ENCODE results near the gene POLR1D.

The POLR1D gene, protein sequence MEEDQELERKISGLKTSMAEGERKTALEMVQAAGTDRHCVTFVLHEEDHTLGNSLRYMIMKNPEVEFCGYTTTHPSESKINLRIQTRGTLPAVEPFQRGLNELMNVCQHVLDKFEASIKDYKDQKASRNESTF

DNA sequence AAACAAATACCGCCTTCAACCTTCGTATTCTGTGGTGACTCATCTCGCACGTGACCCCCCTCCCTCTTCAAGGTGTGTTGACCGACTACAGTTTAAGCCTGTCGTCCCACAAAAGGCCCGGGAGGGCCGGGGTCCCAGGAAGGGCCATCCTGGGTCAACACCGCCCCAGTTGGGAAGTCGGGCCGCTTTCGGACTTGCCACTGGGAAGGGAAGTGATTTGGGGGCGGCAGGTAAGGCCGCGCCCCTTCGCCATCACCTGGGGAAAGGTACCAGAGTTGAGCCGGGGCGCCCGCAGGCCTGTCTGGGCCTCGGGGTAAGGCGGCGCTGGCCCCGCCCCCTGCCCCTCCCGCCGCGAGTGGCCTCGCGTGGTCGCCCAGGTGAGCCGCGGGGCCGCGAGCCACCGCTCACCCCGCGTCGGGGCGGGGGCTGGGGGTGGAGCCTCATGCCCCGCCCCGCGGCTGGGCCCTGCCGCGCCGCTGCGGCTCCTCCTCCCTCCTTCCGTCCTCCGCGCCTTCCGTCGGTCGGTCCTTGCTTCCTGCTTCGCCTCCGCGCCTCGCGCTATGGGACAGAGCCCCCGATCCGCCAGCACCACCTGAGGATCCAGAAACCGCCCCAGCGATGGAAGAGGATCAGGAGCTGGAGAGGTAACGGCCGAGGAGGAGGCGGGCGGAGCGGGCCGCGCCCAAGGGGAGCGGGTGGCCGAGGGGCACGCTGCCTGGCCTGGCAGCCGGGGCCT lies at the start of gene POLR1D:
TSS of gene POLR1D (plus strand) at position 527 of the 736 bp plus-strand sequence. CDS start at position 619, 92 bp downstream.
- intact Hi-C loops (cut with DNase I; ENCODE audit: low total_unique reads): loop anchor here (5.0 to 10.0 kb wide), 3 partner anchors 197 to 449 kb away; partner anchors contain the start of genes GTF3A and USP12
- peak within 1 kb of the TSS; percentile 95 to 97 for H3K27ac ChIP-seq
- TF ChIP-seq, protein P1, sequence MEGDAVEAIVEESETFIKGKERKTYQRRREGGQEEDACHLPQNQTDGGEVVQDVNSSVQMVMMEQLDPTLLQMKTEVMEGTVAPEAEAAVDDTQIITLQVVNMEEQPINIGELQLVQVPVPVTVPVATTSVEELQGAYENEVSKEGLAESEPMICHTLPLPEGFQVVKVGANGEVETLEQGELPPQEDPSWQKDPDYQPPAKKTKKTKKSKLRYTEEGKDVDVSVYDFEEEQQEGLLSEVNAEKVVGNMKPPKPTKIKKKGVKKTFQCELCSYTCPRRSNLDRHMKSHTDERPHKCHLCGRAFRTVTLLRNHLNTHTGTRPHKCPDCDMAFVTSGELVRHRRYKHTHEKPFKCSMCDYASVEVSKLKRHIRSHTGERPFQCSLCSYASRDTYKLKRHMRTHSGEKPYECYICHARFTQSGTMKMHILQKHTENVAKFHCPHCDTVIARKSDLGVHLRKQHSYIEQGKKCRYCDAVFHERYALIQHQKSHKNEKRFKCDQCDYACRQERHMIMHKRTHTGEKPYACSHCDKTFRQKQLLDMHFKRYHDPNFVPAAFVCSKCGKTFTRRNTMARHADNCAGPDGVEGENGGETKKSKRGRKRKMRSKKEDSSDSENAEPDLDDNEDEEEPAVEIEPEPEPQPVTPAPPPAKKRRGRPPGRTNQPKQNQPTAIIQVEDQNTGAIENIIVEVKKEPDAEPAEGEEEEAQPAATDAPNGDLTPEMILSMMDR (IDR thresholded peaks at IDR 0.05): no peak
- H3K9me3 ChIP-seq: no peaks in the 10 kb centered on the region
- H3K27me3 ChIP-seq: no peaks in the 10 kb centered on the region
- peak; percentile 71 to 90 for DNase-seq
- H3K4me1 ChIP-seq: peaks cover 0 to 37% (median 21%) of the 10 kb centered on the region in 4 donors
- H3K36me3 ChIP-seq: no peaks in the 10 kb centered on the region
- peak within 1 kb of the TSS; percentile 87 to 95 for H3K4me3 ChIP-seq

- intact Hi-C loops (cut with DNase I; ENCODE audit: low total_unique reads): no loop called here
- no peak for DNase-seq
- TF ChIP-seq, protein P1 (IDR thresholded peaks at IDR 0.05): no peak
- no peaks in the 10 kb centered on the region for H3K4me1 ChIP-seq
- H3K36me3 ChIP-seq: peaks cover 0 to 22% (median 12%) of the 10 kb centered on the region in 3 donors
- no peak overlapping the region for H3K27ac ChIP-seq
- H3K27me3 ChIP-seq: no peaks in the 10 kb centered on the region
- no peak overlapping the region for H3K4me3 ChIP-seq
- no peaks in the 10 kb centered on the region for H3K9me3 ChIP-seq
Observed at GRCh38 chr13:27572234-27572901, 49.3 kb upstream of the POLR1D start.

DNA sequence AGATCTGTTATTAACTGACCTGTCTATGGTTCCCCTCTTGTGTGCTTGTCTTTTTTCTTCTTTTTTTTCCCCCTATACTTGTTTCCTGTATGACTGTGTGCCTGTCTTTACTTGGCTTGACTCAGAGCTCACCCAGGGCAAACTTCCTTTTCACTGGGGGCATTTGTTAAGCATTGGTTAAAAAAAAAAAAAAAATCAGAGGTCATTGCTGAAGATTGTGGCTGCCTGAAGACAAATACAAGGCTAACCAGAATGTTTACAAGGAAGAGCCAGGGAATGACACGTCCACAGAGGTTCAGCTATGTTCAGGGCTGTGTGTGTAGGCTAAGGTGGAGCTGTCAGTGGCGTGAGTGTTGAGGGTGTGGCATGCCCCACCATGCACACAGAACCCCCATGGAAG lies 48.4 kb upstream of the POLR1D start:
- no peaks in the 10 kb centered on the region for H3K27me3 ChIP-seq
- intact Hi-C loops (cut with DNase I; ENCODE audit: low total_unique reads): no loop called here
- H3K4me1 ChIP-seq: no peaks in the 10 kb centered on the region
- TF ChIP-seq, protein P1 (IDR thresholded peaks at IDR 0.05): no peak
- no peaks in the 10 kb centered on the region for H3K9me3 ChIP-seq
- H3K27ac ChIP-seq: no peak overlapping the region
- no peak overlapping the region for H3K4me3 ChIP-seq
- DNase-seq: no peak
- peaks cover 0 to 13% (median 9%) of the 10 kb centered on the region in 3 donors for H3K36me3 ChIP-seq

- H3K27ac ChIP-seq: no peak overlapping the region
- intact Hi-C loops (cut with DNase I; ENCODE audit: low total_unique reads): no loop called here
- no peak for DNase-seq
- no peaks in the 10 kb centered on the region for H3K36me3 ChIP-seq
- no peaks in the 10 kb centered on the region for H3K27me3 ChIP-seq
- TF ChIP-seq, protein P1 (IDR thresholded peaks at IDR 0.05): no peak
- H3K4me3 ChIP-seq: no peak overlapping the region
- no peaks in the 10 kb centered on the region for H3K9me3 ChIP-seq
- H3K4me1 ChIP-seq: no peaks in the 10 kb centered on the region
Observed at GRCh38 chr13:27574661-27575060, 47.0 kb upstream of the POLR1D start.

DNA sequence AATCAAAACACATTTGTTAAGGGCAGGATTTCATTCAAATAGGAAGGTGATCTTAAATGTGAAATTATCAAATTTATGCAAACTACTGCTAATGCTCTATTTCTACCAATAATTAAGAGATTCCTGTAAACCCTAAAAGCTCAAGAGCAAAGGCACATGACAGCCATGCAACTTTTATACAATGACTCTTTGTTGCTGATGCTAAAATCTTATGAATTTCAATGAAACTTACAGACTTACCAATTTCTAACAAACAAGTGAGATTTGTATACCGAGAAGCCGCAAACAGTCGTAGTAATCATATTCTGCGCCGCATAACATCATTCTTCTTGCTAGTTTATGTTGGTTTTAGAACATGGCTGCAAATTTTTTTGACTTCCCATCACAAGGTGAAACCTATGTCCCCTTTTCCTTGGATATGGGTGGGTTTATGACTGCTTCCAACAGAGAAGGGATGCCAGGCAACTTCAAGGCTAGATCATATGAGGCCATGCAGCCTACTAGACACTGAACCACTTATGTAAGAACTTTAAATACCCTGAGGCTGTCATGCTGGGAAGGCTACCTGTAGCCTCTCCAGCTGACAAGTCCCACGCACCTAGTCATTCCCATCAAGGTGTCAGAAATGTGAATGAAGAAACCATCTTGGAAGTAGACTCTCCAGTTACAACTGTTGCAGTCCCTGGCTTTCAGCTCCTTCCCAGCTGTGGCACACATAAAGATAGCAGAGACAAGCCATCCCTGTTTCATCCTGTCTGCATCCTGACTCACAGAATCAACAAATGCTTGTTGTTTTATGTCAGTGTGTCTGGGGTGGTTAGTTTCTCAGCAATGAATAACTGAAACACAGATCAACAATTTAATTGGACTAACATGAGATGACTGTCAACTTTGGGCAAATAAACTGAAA lies 43.3 kb upstream of the POLR1D start:
- TF ChIP-seq, protein P1 (IDR thresholded peaks at IDR 0.05): no peak
- Histone ChIP-seq H3K27me3 (no peaks in the 10 kb centered on the region), H3K36me3 (no peaks in the 10 kb centered on the region), H3K4me1 (peaks cover 0 to 2% (median under 1%) of the 10 kb centered on the region in 4 donors), H3K4me3 (no peak overlapping the region), H3K9me3 (no peaks in the 10 kb centered on the region), H3K27ac (no peak overlapping the region)
- intact Hi-C loops (cut with DNase I; ENCODE audit: low total_unique reads): no loop called here
- no peak for DNase-seq
